Smooth muscle cell (in vitro differentiated cells): Measurements from ENCODE around the gene ANKZF1. TPM values are rescaled to one million over a fixed set of nuclear protein-coding genes. Genes with fewer than 3 reads are reported as not detected.
"Not testable (repeated sequence)": the region's sequence is repeated elsewhere in the genome, so short reads cannot be mapped to it uniquely, and the experiment has no call there.

ENCODE experiments used
- DNase-seq: peaks from one replicate; lab custom pipeline; 2025; ENCODE audit not compliant: unreplicated experiment; lab: John Stamatoyannopoulos, UW
- H2AFZ ChIP-seq: fragments of 200-600 bp; sonication (generic); 2 replicates; pipeline ENCODE4 v1.6.0; 2016; ENCODE audit warnings: antibody characterized with exemption, low read depth, mild to moderate bottlenecking
- H3F3A ChIP-seq: fragments of 200-600 bp; sonication (generic); 2 replicates; pipeline ENCODE4 v1.6.0; 2017; ENCODE audit warnings: antibody characterized with exemption, low read depth
- H3K27ac ChIP-seq: fragments of 200-600 bp; sonication (generic); 2 replicates; pipeline ENCODE4 v1.5.1; 2016; ENCODE audit warnings: low read depth, mild to moderate bottlenecking
- H3K27me3 ChIP-seq: fragments of 200-600 bp; sonication (generic); 2 replicates; pipeline ENCODE4 v1.6.1; 2016; ENCODE audit warnings: low read depth, mild to moderate bottlenecking
- H3K36me3 ChIP-seq: fragments of 200-600 bp; sonication (generic); 2 replicates; pipeline ENCODE4 v1.5.1; 2016; ENCODE audit warnings: low read depth
- H3K4me1 ChIP-seq: fragments of 200-600 bp; sonication (generic); 2 replicates; pipeline ENCODE4 v1.5.1; 2016; ENCODE audit warnings: low read depth
- H3K4me2 ChIP-seq: fragments of 200-600 bp; sonication (generic); 2 replicates; pipeline ENCODE4 v1.6.0; 2016; ENCODE audit warnings: mild to moderate bottlenecking
- H3K4me3 ChIP-seq: fragments of 200-600 bp; sonication (generic); 2 replicates; pipeline ENCODE4 v1.5.1; 2016; ENCODE audit warnings: mild to moderate bottlenecking
- H3K79me2 ChIP-seq: fragments of 200-600 bp; sonication (generic); 2 replicates; pipeline ENCODE4 v1.6.0; 2016; ENCODE audit warnings: low read depth, mild to moderate bottlenecking
- H3K9ac ChIP-seq: fragments of 200-600 bp; sonication (generic); 2 replicates; pipeline ENCODE4 v1.6.0; 2016; ENCODE audit warnings: low read depth
- H3K9me3 ChIP-seq: fragments of 200-600 bp; sonication (generic); replicated peaks from 2 replicates; pipeline ENCODE4 v1.5.1; 2016; ENCODE audit warnings: low read depth
- H4K20me1 ChIP-seq: fragments of 200-600 bp; sonication (generic); 2 replicates; pipeline ENCODE4 v1.6.0; 2016; ENCODE audit warnings: low read depth
- CTCF ChIP-seq: fragments of 200-600 bp; sonication (generic); IDR thresholded peaks from 2 replicates; pipeline ENCODE4 v1.5.1; 2017; ENCODE audit warnings: borderline replicate concordance, mild to moderate bottlenecking, antibody characterized with exemption; ENCODE audit not compliant: insufficient read depth, poor library complexity, severe bottlenecking
- WGBS: methylation state at CpG from one replicate; pipeline ENCODE4 v1.1.7; 2016; ENCODE audit warnings: low lambda C conversion rate; 5-methylcytosine and 5-hydroxymethylcytosine counted together
- polyA plus RNA-seq: library from polyadenylated mRNA; unstranded; fragments of >200 nt; fragmentation: Nextera tagmentation; extraction: Ambion mirVana; gene quantifications from 2 replicates; pipeline ENCODE4 v1.2.1, GENCODE V29; 2016
- total RNA-seq: library from RNA; depleted of rRNA; stranded (reverse); fragments of >200 nt; gene quantifications from 2 replicates; pipeline ENCODE4 v1.2.3, GENCODE V29; 2014

The ANKZF1 gene
- total and polyA plus RNA-seq, 2 experiments from 2014 or later, result 31.7 to 52.6 TPM

- peaks cover 20% of the 10 kb centered on the region for H3K4me1 ChIP-seq
- H3F3A ChIP-seq, result peaks cover 17% of the 10 kb centered on the region
- H3K9me3 ChIP-seq, result no peaks in the 10 kb centered on the region
- no peak for TF ChIP-seq CTCF
- no peaks in the 10 kb centered on the region for H3K36me3 ChIP-seq
- peak within 1 kb of the TSS; percentile 92 for H3K4me2 ChIP-seq
- H3K9ac ChIP-seq, result peak within 1 kb of the TSS; percentile 45
- no peaks in the 10 kb centered on the region for H4K20me1 ChIP-seq
- H3K4me3 ChIP-seq, result peak within 1 kb of the TSS; percentile 57
- no peak for DNase-seq
- 3% methylated on average over 72 of the region's 76 CpGs for WGBS
- no peaks in the 10 kb centered on the region for H3K79me2 ChIP-seq
- H2AFZ ChIP-seq, result peak within 1 kb of the TSS; percentile 71
- peaks cover 54% of the 10 kb centered on the region for H3K27me3 ChIP-seq
- H3K27ac ChIP-seq, result peak within 1 kb of the TSS; percentile 24
Observed at GRCh38 chr2:219253753-219254589, 24.4 kb downstream of the ANKZF1 start, which contains the start of gene TUBA4A. Gene TUBA4A, minus strand, starts transcription at chr2:219253918. Its CDS starts 60 bp downstream, at chr2:219253858.

- Histone ChIP-seq H3K27ac (peak overlapping the region; percentile 24), H3K4me1 (peaks cover 17% of the 10 kb centered on the region), H3K36me3 (no peaks in the 10 kb centered on the region), H3K9me3 (no peaks in the 10 kb centered on the region), H3K27me3 (peaks cover 55% of the 10 kb centered on the region), H3K4me3 (peak overlapping the region; percentile 57), H4K20me1 (no peaks in the 10 kb centered on the region), H3K79me2 (no peaks in the 10 kb centered on the region), H3F3A (peaks cover 10% of the 10 kb centered on the region), H3K4me2 (peak overlapping the region; percentile 92), H3K9ac (peak overlapping the region; percentile 45), H2AFZ (peak overlapping the region; percentile 71)
- 36% methylated on average over 12 of the region's 12 CpGs for WGBS
- no peak for DNase-seq
- no peak for TF ChIP-seq CTCF
Observed at GRCh38 chr2:219254590-219255201, 25.1 kb downstream of the ANKZF1 start.

GRCh38 chr2:219258942-219259341 lies 29.3 kb downstream of the ANKZF1 start:
- DNase-seq, H3K4me3 ChIP-seq, H3K27ac ChIP-seq, H3K79me2 ChIP-seq, H4K20me1 ChIP-seq, H3F3A ChIP-seq, H3K9me3 ChIP-seq, H3K4me2 ChIP-seq, H3K9ac ChIP-seq, H3K36me3 ChIP-seq, H3K4me1 ChIP-seq, H2AFZ ChIP-seq: not testable (repeated sequence)
- 90% methylated on average over 10 of the region's 10 CpGs for WGBS
- peaks cover 33% of the 10 kb centered on the region for H3K27me3 ChIP-seq

- Histone ChIP-seq H3F3A (no peaks in the 10 kb centered on the region), H3K4me1 (no peaks in the 10 kb centered on the region), H3K4me3 (no peak overlapping the region), H3K79me2 (no peaks in the 10 kb centered on the region), H3K27me3 (peaks cover 10% of the 10 kb centered on the region), H3K9ac (no peak overlapping the region), H3K4me2 (no peak overlapping the region), H3K27ac (no peak overlapping the region), H3K36me3 (no peaks in the 10 kb centered on the region), H3K9me3 (no peaks in the 10 kb centered on the region), H2AFZ (no peak overlapping the region), H4K20me1 (no peaks in the 10 kb centered on the region)
- no peak for DNase-seq
- 82% methylated on average over 5 of the region's 5 CpGs for WGBS
- no peak for TF ChIP-seq CTCF
Observed at GRCh38 chr2:219261024-219261855, 31.6 kb downstream of the ANKZF1 start.
